AG04449 (cell line): ENCODE results near the gene CRB2.

ENCODE experiments used
- CTCF ChIA-PET: fragments of 350-600 bp; formaldehyde crosslinking; extraction: SDS; loops from one replicate; lab custom pipeline; 2021; ENCODE audit warnings: antibody characterized with exemption; lab: Yijun Ruan, JAX
- POLR2A ChIA-PET: fragments of 400-600, 350-600 bp; formaldehyde crosslinking; extraction: SDS; loops from one replicate; lab custom pipeline; 2020; ENCODE audit warnings: antibody characterized with exemption, inconsistent platforms; lab: Yijun Ruan, JAX
- DNase-seq: peaks from one replicate; pipeline ENCODE4 v3.0.0-alpha.2; 2010; ENCODE audit warnings: low read depth, low spot score
- H3K4me3 ChIP-seq: 2 replicates; pipeline ENCODE4 v1.5.1; 2011; ENCODE audit warnings: low read depth, mild to moderate bottlenecking, control low read depth, low read length
- CTCF ChIP-seq: IDR thresholded peaks from one replicate; pipeline ENCODE4 v1.5.1; 2011; ENCODE audit warnings: mild to moderate bottlenecking, moderate library complexity, low read length, control low read depth, inconsistent platforms; ENCODE audit not compliant: insufficient read depth; ENCODE audit errors: missing control alignments

CRB2 gene

GRCh38 chr9:123348317-123348992, 7.5 kb upstream of the CRB2 start:
- ChIA-PET CTCF (interaction anchor here (0.8 to 10.5 kb wide), 16 partner anchors 8 to 357 kb away, joined by 3 to 288 read pairs (median 8); no protein-coding TSS in a partner anchor), POLR2A (no interaction called here)
- DNase-seq = no peak
- H3K4me3 ChIP-seq = no peak overlapping the region
- TF ChIP-seq CTCF = no peak

GRCh38 chr9:123349033-123349432, 7.0 kb upstream of the CRB2 start:
- POLR2A ChIA-PET = no interaction called here
- CTCF ChIA-PET = interaction anchor here (0.8 to 10.5 kb wide), 30 partner anchors 8 to 1224 kb away, joined by 3 to 288 read pairs (median 5); no protein-coding TSS in a partner anchor
- no peak for DNase-seq
- no peak for TF ChIP-seq CTCF
- no peak overlapping the region for H3K4me3 ChIP-seq

- no peak overlapping the region for H3K4me3 ChIP-seq
- no peak for DNase-seq
- ChIA-PET CTCF (interaction anchor here (0.7 to 10.5 kb wide), 56 partner anchors 7 to 1225 kb away, joined by 3 to 288 read pairs (median 4); partner anchors contain the start of genes PDCL and ZBTB6), POLR2A (interaction anchor here (0.5 kb wide), 1 partner anchor 915 kb away, joined by 3 read pairs; no protein-coding TSS in a partner anchor)
- TF ChIP-seq CTCF = peak; percentile 94
Measured at GRCh38 chr9:123349691-123350480, 6.1 kb upstream of the CRB2 start.

GRCh38 chr9:123350590-123351310, 5.2 kb upstream of the CRB2 start:
- POLR2A ChIA-PET = interaction anchor here (0.5 kb wide), 1 partner anchor 914 kb away, joined by 3 read pairs; no protein-coding TSS in a partner anchor
- CTCF ChIA-PET = interaction anchor here (0.7 to 10.5 kb wide), 33 partner anchors 11 to 1226 kb away, joined by 3 to 288 read pairs (median 4); partner anchors contain the start of genes PDCL and ZBTB6
- no peak overlapping the region for H3K4me3 ChIP-seq
- DNase-seq = no peak
- no peak for TF ChIP-seq CTCF

- POLR2A ChIA-PET = no interaction called here
- no peak for TF ChIP-seq CTCF
- DNase-seq = no peak
- no peak overlapping the region for H3K4me3 ChIP-seq
- CTCF ChIA-PET = interaction anchor here (1.3 to 10.5 kb wide), 8 partner anchors 12 to 274 kb away, joined by 3 to 288 read pairs (median 22); no protein-coding TSS in a partner anchor
Measured at GRCh38 chr9:123353041-123353440, 3.0 kb upstream of the CRB2 start.
